NOMO-1 treated with DMSO at 0.1 percent for 48 hours (cell line): ENCODE data around the gene MAML3.

Source experiments
- DNase-seq: peaks from one replicate; lab custom pipeline; 2025; ENCODE audit not compliant: unreplicated experiment; lab: John Stamatoyannopoulos, UW

Gene MAML3

DNA sequence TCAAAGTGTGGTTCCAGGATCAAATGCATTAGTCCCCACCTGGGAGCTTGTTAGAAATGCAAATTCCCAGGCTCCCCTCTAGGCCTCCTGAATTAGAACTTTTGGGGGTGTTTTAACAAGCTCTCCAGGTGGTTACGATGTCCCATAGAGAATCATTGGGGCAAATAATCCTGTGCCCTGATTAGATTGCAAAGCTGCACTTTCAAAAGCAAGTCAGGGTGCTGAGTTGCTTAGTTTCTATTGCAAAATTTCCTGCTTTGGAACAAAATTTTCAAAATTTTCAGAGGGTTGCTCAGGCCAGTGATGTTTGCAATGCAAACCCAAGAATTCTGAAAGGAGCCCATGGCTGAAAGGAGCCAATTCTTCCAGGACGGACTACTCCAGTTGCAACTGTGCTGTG is 417.3 kb downstream of the MAML3 start:
- no peak for DNase-seq

DNA sequence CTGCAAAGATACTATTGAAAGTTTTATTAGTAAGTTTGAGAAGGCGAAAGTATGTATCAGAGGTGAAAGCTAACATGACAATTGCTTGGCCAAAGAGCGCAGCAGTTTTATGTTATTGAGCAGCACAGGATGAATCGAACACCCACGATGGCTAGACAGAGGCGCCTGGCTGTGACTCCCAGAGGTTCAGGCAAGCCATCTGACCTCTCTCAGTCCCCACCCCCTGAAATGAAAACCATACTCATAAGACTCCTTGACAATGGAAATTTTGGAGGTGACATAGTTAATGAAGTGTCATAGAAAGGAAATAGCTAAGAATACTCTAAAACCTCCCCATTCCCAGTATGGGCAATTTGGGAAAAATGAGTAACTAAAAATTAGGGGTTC is 417.7 kb downstream of the MAML3 start:
- DNase-seq, result no peak

DNA sequence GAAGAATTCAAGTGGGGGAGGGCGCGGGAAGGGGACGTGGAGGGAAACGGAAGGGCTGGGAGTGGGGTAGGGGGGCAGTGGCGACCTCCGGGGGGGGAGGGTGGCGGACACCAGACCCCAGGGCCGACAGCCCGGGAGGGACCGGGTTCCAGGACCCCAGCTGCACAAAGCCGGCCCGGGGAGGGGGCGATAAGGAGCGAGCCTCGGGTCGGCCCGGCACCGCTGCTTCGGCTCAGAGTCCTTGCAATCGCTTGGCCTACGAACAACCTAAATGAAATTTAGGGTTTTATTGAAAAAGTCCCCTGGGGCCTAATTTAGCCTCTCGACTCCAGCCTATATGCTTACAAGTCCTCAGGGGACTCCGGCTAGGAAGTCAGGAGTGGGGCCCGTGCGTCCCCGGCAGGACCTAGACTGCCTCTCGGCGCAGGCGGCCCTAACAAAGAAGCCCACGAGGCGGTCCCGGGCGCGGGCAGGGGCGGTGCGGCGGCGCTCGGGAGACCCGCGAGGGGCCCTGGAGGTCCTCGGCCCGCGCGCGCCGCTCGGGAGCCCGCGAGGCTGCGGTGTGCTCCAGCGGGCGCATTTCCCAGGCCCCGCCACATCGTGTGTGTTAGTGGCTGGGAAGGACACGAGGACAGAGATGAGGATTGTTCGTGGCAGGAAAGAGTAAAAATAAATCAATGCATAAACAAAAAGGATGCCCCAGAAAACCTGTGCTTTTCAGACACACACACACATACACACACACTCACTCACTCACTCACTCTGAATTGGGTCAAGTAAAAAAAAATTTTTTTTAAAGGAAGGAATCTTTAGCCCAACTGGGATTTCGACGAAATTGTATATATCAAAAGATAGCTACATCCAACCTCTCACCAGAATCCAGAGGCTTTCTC is 418.4 kb downstream of the MAML3 start:
- no peak for DNase-seq

DNA sequence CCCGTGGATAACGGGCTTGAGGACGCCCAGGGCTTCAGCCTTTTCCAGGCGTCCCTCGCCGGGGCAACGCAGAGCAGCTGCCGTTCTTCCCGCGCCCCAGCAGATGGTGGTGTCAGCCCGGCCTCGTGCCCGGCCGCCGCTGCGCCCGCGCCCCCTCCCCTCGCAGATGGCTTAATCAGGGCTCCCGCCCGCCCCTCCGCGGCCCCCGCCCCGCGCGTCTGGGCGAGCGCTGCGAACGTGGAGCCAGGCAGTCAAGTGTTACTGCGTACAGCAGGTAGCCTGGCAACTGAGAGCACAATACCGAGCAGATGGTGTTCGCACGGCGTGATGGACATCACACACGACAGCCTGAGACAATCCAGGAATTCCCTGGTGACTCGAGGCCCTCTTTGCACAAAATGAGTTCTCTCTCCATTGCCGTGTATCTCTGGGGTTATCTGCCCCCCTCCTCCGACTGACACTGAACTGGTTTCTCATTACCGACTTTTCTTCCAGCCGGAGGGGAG is 419.1 kb downstream of the MAML3 start:
- peak; percentile 63 for DNase-seq

DNA sequence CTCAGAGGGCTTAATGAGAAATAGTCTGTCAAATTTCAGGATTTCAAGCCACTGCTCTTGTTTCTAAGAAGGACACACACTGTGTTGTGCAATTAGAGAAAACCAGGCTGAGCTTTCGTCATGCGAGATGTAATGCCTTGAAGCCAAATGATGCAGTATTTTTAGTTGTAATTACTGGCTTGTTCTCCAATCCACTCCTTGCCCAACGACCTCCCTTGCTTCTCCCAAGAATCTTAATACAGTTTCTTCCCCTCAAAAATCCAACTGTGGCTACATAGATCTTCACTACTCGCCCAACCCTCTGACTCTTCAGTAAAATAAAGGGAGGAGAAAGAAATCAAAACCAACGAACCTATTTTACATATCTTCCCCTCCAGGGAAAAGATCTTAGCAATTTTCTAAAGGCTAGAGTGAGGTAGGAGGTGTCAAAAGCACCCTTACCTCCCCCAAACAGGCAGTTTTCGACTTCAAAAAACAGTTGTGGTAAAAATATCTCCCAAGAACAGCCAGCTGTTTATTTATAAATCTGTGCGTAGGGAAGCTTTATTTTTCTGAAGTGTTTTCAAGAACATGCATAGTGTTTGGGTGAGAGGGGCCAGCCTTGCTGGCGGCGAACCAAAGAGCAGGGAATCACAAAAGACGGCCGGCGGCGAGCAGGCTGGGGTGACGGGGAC is 419.6 kb downstream of the MAML3 start:
- peak; percentile 53 for DNase-seq

DNA sequence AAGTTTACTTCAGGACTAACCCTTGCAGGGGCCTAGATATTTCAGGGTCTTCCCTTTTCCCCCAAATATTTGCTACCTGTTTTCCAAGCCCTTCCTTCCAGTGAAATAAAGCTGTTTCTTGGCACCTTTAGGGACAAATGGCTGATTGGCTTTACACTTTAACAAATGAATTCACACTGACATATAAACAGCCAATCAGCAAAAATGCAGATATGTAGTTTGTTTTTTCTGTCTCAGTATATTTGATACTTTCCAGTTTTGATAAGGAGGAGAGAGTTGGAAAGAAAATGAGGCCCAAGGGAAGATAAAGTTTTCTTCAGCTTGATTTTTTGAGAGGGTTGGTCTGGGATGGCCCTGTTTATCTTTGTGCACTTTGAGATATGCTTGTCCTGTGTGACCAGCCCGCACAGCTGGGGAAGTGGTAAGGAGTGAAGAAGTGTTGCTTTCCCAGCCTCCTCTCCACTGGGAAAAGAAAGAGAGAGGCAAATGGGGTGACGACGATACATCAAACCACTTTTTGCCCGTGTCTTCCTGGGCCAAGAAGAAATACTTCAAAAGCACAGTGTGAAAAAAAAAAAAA is 420.9 kb downstream of the MAML3 start:
- DNase-seq, result no peak

DNA sequence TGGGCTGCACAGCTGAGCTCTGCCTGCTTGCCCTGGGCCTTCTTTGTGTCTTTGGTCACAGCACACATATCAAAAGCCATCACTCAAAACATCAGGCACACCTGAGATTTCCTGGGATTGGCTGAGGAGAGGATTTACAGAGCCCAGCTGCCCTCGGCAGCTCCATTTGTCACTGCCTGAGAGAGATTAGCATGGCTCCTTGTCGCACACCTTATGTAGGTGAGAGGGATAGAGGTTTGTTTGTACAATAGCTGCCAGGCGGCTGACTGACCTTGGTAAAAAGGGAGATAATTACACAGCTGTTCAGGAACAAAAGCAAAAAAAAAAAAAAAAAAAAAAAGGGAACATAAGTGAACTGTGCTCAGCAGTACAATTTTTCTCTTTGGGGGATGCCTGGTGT is 425.1 kb downstream of the MAML3 start:
- no peak for DNase-seq

DNA sequence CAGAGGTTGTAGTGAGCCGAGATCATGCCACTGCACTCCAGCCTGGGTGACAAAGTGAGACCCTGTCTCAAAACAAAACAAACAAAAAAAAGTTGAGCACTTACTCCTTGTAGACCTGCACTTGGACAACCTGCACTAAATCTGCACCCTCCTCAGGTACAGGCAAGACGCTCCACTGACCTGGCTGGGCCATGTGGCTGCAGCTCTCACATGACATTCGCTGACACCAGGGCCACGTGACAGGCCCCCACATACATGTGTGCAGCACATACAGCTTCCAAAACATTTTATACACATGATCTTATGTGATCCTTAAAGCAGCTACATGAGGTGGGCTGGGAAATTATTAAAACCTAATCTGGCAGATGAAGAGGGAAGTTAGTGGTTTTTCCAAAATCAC is 425.8 kb downstream of the MAML3 start:
- no peak for DNase-seq

DNA sequence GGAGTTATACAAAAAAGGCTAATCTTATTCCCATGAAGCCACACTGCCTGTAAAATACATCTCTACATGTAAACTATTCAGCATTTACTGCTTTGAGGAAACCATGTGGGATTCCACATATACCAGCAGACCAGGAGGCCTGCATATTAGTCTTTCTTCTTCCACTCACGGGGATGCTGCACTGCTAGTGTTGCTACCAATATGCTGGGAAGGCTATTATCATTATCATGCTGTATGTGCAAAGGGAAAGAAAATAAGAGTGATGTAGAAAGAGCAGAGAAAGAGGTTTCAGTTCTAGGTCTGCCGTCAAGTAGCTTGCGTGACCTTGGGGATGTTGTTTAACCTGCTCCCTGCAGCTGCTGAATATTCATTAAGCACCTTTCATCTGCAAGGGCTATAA is 427.4 kb downstream of the MAML3 start:
- DNase-seq, result no peak

DNA sequence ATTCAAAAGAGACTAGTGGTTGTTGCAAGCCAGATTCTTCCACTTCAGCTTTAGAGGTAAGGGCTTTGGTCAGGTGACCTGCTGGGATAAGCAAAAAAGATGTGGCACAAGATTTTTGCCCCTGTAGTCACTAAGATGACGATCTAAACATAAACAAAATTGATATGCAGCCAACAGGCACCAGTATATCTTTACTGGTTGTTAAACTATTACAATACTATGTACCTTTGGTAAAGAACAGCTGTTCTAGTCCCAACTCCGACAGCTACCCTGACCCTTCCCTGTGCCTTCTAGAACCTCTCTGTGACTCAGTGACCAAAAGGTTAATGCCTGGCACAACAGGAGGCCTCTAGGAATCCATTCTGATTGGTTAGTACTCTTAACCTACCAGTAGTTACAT is 428.7 kb downstream of the MAML3 start:
- DNase-seq, result no peak

DNA sequence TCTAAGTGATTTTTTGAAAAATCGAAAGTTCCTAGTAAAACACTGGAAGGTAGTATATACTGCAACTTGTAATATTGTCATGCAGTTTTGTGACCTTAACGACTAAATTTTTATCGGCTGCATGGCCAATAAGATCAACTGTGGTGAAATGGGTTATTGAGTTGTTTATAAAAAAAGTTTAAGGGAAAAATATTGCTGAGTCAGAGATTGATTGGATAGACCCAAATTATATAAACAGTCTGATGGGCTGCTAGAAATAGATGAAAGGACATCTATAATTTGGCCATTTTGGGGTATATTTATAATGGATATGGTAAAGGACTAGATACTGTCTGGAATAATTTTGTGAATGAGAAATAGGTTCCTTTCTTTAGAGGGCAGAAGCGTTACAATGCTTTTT is 432.2 kb downstream of the MAML3 start:
- DNase-seq, result no peak

DNA sequence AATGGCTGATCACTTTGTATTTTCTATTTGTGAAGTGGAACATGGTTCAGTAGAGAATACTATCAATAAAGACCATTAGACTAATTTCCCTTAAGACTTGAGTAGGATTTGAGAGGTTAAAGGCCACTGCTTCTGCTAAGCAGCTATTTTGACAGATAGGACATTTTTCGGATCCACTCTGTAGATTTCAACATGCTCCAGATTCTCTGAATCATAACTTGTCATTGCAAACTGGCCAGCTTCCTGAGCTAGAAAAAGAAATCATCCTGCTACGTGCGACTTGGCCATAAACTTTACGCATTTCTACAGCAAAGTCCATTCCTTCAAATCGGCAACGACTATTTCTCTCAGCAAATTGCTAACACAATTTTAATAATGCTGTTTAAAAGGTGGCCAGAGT is 433.2 kb downstream of the MAML3 start:
- no peak for DNase-seq

DNA sequence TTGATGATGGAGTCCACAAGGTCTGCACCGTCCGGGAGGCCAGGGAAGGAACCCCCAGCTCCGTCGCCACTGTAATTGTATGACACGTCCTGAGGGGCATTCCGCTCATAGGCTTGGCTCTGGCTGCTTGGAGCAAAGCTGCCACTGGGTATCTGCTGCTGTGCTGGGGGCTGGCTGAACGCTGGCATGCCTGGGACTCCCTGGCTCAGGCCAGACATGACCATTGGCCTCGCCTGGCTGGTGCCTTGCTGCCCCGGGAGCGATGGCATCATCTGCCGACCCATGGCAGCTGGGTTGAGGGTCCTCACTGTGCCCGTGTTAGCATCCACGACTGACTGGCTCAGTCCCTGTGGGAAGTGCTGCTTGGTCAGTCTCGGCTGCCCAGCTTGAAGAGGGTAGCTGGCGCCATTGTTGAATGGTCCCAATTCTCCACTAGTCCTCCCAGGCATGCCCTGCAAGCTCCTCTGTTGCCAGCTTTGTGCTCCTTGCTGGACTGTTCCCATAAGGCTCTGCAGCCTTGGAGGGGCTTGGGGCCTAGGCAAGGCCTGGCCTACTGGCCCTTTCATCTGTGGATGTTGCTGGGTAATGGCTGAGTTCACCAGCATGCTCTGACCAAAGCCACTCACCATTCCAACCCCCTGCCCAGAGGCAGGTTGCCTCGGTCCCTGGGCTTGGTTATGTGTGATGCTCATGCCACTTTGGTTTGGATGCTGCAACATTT is 434.4 kb downstream of the MAML3 start:
- DNase-seq, result no peak

DNA sequence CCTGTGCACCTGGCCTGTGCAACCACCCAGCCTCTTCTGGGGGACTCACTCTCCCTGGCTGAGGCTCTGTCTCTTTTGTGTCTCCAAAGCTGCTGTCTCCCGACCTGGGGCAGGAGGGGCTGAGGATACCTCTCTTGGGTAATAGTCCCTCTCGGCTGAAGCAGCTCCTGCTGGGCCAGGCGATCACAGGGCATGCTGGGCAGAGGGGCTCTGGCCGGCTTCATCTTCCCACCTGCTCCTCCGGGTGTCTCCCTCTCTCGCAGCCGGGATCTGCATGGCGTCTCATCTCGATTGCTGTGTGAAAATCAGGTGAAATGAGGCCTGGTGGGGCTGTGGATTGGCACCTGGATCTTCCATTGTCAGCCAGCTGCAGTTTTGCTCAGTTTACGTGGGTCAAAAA is 435.2 kb downstream of the MAML3 start:
- DNase-seq, result no peak

DNA sequence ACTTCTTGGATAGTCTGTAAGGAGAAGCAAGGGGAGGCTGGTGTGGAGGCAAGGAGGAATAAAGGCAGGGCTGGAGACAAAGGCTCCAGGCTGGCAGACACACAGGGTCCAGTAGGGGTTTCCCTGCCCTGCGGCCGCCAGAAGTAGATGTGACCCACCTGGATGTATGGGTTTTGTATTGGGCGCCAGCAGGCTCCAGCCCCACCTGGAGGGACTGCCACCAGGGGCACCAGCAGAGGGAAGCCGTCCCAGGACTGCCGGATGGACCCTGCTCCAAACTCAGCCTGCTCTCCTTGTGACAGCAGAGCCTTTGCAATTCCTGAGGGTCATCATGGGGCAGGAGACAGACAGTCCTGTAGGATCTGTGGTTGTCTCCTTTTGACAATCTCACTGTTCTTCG is 435.6 kb downstream of the MAML3 start:
- DNase-seq, result no peak

DNA sequence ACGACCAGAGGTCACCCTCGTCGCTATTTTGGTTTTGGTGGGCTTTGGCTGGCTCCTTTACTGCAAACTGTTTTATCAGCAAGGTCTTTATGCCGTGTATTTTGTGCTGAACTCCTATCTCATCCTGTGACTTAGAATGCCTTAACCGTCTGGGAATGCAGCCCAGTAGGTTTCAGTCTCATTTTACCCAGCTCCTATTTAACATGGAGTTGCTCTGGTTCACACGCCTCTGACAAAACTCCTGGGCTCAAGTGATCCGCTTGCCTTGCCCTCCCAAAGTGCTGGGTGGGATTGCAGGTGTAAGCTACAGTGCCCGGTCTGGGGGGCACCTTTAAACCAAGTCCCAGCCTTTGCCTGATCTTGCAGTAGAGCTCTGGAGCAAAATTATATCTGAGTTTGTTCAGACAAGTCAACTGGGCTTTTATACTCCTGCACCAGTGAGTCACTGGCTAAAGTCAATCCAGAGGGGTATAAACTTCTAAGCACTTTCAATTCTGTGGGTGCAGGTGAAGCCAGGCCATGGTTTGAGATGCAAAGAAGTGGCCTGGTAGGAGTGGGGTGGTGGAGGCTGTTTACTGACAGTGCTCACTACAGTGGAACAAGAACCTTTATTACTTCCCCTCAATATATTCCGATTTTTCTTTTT is 438.1 kb downstream of the MAML3 start:
- DNase-seq, result no peak

DNA sequence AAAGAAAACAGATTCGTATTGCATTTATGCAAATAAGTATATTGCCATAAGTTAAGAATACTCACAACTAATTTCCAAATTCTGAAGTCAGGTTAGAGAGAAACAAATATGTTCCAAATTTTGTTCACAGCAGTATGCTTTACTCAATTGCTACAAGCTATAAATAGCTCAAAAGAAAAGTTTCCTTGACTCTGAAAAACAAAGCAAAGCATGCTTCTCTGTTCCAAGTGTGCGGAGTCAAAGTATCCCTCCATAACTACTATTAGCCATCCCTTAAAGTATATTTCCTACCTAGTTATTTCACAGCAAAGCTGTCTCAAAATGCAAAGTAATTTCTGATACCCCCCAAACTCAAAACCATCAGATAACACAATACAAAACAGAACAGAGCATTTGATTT is 441.1 kb downstream of the MAML3 start:
- DNase-seq, result no peak

DNA sequence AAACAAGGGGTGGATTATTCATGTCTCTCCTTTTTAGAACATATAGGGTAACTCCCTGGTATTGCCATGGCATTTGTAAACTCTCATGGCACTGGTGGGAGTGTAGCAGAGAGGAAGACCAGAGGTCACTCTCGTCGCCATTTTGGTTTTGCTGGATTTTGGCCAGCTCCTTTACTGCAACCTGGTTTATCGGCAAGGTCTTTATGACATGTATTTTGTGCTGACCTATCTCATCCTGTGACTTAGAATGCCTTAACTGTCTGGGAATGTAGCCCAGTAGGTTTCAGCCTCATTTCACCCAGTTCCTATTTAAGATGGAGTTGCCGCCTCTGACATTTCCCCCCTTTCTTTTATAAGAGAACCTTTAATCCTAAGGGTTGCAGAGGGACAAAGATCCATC is 442.5 kb downstream of the MAML3 start:
- no peak for DNase-seq

DNA sequence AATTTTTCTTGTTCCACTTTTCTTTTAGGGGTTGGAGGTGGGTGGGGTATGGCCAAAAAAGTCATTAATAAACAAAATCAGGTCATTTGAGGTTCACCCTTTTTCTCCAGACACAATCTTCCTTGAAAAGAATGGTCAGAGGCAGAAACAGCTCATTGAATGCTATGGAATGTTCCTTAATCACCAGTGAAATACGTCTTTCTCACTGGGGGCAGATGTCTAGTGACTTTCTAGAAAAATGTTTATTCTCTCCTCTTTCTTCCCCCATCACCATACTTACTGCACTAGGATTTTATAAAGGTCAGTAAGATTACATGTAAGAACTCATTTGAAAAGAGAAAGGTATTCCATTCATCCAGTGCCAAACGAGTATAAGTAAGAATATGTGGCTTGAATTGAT is 443.9 kb downstream of the MAML3 start:
- DNase-seq, result no peak

DNA sequence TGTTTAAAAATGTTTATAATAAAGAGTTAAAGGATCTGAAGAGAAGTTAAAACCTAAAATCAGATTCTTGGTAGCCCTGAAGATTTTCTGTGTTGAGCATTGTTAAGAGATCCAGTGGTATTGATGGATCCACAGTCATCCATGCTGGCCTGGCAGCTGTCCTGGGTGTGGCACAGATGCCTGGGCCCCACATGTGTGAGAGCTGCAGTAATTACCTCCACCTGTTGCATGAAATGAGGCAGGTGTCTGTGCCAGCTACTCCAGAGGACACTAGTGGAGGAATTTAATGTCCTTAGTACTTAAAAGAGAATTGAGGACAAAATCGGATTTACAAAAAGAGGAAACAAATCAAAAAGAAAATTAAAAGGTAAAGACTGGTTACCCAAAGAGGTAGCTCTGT is 444.3 kb downstream of the MAML3 start:
- no peak for DNase-seq

DNA sequence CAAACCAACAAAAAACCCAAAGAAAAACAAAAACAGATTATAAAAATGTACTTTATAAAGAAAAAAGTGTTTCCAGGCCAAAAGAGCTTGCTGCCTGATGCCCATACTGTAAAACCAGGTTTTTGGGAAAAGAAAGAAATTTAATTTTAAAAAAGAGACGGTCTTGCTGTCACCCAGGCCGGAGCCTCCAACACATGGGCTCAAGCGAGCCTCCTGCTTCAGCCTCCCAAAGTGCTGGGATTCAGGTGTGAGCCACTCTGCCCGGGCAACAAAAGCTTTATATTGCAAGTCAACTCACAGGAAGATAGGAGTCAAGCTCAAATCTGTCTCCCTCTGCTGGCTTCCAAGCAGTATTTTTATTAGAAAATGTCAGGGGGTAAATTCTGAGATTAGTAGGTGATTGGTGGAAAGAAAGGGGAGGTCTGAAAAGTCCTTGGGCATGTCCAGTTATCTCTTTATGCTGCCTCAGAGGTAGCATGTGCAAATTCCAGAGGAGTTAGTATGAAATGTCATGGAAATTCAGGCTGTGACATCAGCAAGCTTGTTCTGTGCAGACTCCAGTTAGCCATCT is 449.0 kb downstream of the MAML3 start:
- no peak for DNase-seq
